ENCODE results near the gene ZSWIM8. TPM values are rescaled to one million over a fixed set of nuclear protein-coding genes. Genes with fewer than 3 reads are reported as not detected.

Gene ZSWIM8
- total RNA-seq, 1 experiment from 2014 or later = 49.5 TPM

DNA sequence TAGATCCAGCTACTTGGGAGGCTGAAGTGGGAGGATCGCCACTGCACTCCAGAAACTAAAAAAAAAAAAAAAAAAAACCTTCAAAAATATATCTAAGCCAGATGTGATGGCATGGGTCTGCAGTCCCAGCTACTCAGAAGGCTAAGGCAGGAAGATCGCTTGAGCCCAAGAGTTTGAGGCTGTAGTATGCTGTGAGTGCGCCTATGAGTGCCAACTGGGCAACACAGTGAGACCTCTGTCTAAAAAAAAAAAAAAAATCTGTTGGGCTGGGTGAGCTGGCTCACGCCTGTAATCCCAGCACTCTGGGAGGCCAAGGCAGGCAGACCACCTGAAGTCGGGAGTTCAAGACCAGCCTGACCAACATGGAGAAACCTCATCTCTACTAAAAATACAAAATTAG lies 6.4 kb upstream of the ZSWIM8 start:
- no peak overlapping the region for H3K4me2 ChIP-seq (ENCODE audit: low read depth, low read length, poor library complexity, severe bottlenecking)
- peaks cover 50% of the 10 kb centered on the region for H3K4me1 ChIP-seq (ENCODE audit: low read length)
- peaks cover 35% of the 10 kb centered on the region for H3K36me3 ChIP-seq (ENCODE audit: insufficient read depth, low read length)
- no peaks in the 10 kb centered on the region for H3K9me3 ChIP-seq (ENCODE audit: low read length)
- H3K4me3 ChIP-seq (ENCODE audit: low read length) = no peak overlapping the region
- H4K20me1 ChIP-seq (ENCODE audit: insufficient read depth, low read depth, low read length) = peaks cover 9% of the 10 kb centered on the region; the same call in 1 of the 2 replicates
- H3K79me2 ChIP-seq (ENCODE audit: low read length) = peaks cover 76% of the 10 kb centered on the region
- no peak for DNase-seq
- no peak overlapping the region for H2AFZ ChIP-seq (ENCODE audit: low read length)
- no peak overlapping the region for H3K9ac ChIP-seq (ENCODE audit: low read length)
- H3K27ac ChIP-seq (ENCODE audit: low read length) = no peak overlapping the region
- H3K9me2 ChIP-seq (replicated peaks; ENCODE audit: insufficient read depth, low read length) = no peaks in the 10 kb centered on the region
- H3K27me3 ChIP-seq (ENCODE audit: low read length) = no peaks in the 10 kb centered on the region

DNA sequence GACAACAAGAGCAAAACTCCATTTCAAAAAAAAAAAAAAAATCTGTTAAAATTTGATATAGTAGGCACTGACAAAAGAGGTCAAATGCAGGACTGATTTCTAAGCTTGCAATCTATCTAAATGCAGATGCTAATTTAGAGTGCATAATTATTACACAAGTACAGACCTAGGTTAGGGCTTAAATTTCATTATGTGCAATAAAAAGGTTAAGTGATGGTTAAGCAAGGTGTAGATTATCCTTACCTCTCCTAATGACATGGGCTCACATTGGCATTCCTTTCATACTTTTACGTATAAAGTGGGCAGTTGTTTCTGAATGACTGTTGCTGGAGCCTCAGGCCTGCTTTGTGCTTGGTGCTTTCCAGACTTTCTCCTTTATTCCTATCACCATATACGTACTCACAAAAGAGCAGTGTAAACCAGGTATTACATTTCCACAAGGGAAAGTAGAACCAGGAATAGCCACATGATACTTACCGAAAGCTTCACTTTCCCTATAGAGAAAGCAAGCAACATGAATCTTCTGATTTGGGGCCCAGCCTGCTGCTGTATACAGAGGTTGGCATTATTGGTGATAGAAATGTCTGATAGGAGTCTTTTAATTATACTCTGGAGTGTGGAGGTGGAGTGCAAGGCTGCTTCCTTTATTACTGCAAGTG lies 5.7 kb upstream of the ZSWIM8 start:
- no peaks in the 10 kb centered on the region for H3K9me3 ChIP-seq (ENCODE audit: low read length)
- peaks cover 49% of the 10 kb centered on the region for H3K4me1 ChIP-seq (ENCODE audit: low read length)
- peak overlapping the region; percentile 36; the same call in 1 of the 2 replicates for H3K9ac ChIP-seq (ENCODE audit: low read length)
- H3K36me3 ChIP-seq (ENCODE audit: insufficient read depth, low read length) = peaks cover 31% of the 10 kb centered on the region
- no peak overlapping the region for H3K4me3 ChIP-seq (ENCODE audit: low read length)
- no peak for DNase-seq
- H3K9me2 ChIP-seq (replicated peaks; ENCODE audit: insufficient read depth, low read length) = no peaks in the 10 kb centered on the region
- H2AFZ ChIP-seq (ENCODE audit: low read length) = no peak overlapping the region
- H3K4me2 ChIP-seq (ENCODE audit: low read depth, low read length, poor library complexity, severe bottlenecking) = peak overlapping the region; percentile 96
- no peaks in the 10 kb centered on the region for H3K27me3 ChIP-seq (ENCODE audit: low read length)
- peaks cover 76% of the 10 kb centered on the region for H3K79me2 ChIP-seq (ENCODE audit: low read length)
- peaks cover 7% of the 10 kb centered on the region; the same call in 1 of the 2 replicates for H4K20me1 ChIP-seq (ENCODE audit: insufficient read depth, low read depth, low read length)
- peak overlapping the region; percentile 2; the same call in 1 of the 2 replicates for H3K27ac ChIP-seq (ENCODE audit: low read length)

DNA sequence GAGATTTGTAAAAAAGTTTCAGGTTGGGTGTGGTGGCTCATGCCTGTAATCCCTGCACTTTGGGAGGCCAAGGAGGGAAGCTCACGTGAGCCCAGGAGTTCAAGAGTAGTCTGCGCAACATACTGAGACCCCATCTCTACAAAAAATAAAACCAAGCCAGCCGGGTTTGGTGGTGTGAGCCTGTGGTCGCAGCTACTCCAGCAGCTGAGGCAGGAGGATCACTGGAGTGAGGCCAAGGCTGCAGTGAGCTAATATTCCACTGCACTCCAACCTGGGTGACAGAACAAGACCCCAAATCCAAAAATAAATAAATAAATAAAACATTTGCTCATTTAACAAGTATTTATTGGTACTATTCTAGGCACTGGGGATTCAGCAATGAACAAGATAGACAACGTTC lies 5.1 kb upstream of the ZSWIM8 start:
- Histone ChIP-seq H3K27ac (ENCODE audit: low read length) (peak overlapping the region; percentile 63; the same call in 1 of the 2 replicates), H3K9ac (ENCODE audit: low read length) (peak overlapping the region; percentile 88), H3K27me3 (ENCODE audit: low read length) (no peaks in the 10 kb centered on the region), H3K9me2 (replicated peaks; ENCODE audit: insufficient read depth, low read length) (no peaks in the 10 kb centered on the region), H4K20me1 (ENCODE audit: insufficient read depth, low read depth, low read length) (0 out of 2 replicates have a peak, but pooled peaks cover 5% of the 10 kb centered on the region), H3K79me2 (ENCODE audit: low read length) (peaks cover 69% of the 10 kb centered on the region), H3K4me3 (ENCODE audit: low read length) (peak overlapping the region; percentile 87), H3K36me3 (ENCODE audit: insufficient read depth, low read length) (peaks cover 25% of the 10 kb centered on the region), H3K4me1 (ENCODE audit: low read length) (peaks cover 46% of the 10 kb centered on the region), H2AFZ (ENCODE audit: low read length) (no peak overlapping the region), H3K9me3 (ENCODE audit: low read length) (no peaks in the 10 kb centered on the region), H3K4me2 (ENCODE audit: low read depth, low read length, poor library complexity, severe bottlenecking) (peak overlapping the region; percentile 96)
- no peak for DNase-seq

DNA sequence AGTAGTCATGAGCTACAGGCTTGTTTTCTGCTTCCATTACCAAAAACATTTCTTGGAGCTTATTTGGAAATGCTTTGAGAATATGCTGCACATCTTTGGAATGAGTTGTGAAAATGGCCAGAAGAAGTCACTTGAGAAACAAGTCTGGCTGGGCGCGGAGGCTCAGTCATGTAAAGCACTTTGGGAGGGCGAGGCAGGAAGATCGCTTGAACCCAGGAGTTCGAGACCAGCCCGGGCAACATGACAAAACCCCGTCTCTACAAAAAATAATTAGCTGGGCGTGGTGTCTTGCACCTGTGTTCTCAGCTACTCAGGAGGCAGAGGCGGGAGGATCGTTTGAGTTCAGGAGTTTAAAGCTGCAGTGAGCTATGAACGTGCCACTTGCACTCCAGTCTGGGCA lies 4.4 kb upstream of the ZSWIM8 start:
- H3K4me2 ChIP-seq (ENCODE audit: low read depth, low read length, poor library complexity, severe bottlenecking) = peak overlapping the region; percentile 96
- H3K27me3 ChIP-seq (ENCODE audit: low read length) = no peaks in the 10 kb centered on the region
- peak overlapping the region; percentile 63 for H3K27ac ChIP-seq (ENCODE audit: low read length)
- no peaks in the 10 kb centered on the region for H3K9me3 ChIP-seq (ENCODE audit: low read length)
- no peak overlapping the region for H2AFZ ChIP-seq (ENCODE audit: low read length)
- peaks cover 5% of the 10 kb centered on the region; the same call in 1 of the 2 replicates for H4K20me1 ChIP-seq (ENCODE audit: insufficient read depth, low read depth, low read length)
- H3K9ac ChIP-seq (ENCODE audit: low read length) = peak overlapping the region; percentile 88
- H3K9me2 ChIP-seq (replicated peaks; ENCODE audit: insufficient read depth, low read length) = no peaks in the 10 kb centered on the region
- peaks cover 18% of the 10 kb centered on the region for H3K36me3 ChIP-seq (ENCODE audit: insufficient read depth, low read length)
- DNase-seq = peak; percentile 70
- peak overlapping the region; percentile 87 for H3K4me3 ChIP-seq (ENCODE audit: low read length)
- H3K79me2 ChIP-seq (ENCODE audit: low read length) = peaks cover 65% of the 10 kb centered on the region
- H3K4me1 ChIP-seq (ENCODE audit: low read length) = peaks cover 39% of the 10 kb centered on the region

DNA sequence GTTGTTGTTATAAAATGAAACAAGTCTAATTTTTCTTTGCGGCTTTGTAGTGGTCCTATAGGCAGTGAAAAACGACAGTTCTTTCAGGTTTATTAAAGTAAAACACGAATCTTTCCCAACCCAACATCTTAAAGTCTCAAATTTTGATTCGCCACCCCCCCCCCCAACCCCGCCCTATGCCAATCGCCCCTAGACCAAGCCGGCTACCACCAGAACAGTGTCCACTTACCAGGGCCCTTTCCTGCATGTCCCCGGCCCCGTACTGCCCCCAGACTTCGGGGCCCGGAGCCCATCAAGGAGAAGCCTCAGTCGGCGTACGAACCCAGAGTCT lies 3.9 kb upstream of the ZSWIM8 start:
- H3K4me2 ChIP-seq (ENCODE audit: low read depth, low read length, poor library complexity, severe bottlenecking) = peak overlapping the region; percentile 96
- no peak overlapping the region for H2AFZ ChIP-seq (ENCODE audit: low read length)
- H3K27me3 ChIP-seq (ENCODE audit: low read length) = no peaks in the 10 kb centered on the region
- peak overlapping the region; percentile 63 for H3K27ac ChIP-seq (ENCODE audit: low read length)
- no peaks in the 10 kb centered on the region for H3K9me3 ChIP-seq (ENCODE audit: low read length)
- peak overlapping the region; percentile 88 for H3K9ac ChIP-seq (ENCODE audit: low read length)
- H3K4me3 ChIP-seq (ENCODE audit: low read length) = peak overlapping the region; percentile 87
- no peak for DNase-seq
- peaks cover 41% of the 10 kb centered on the region for H3K4me1 ChIP-seq (ENCODE audit: low read length)
- peaks cover 5% of the 10 kb centered on the region; the same call in 1 of the 2 replicates for H4K20me1 ChIP-seq (ENCODE audit: insufficient read depth, low read depth, low read length)
- H3K36me3 ChIP-seq (ENCODE audit: insufficient read depth, low read length) = peaks cover 16% of the 10 kb centered on the region
- H3K79me2 ChIP-seq (ENCODE audit: low read length) = peaks cover 66% of the 10 kb centered on the region
- no peaks in the 10 kb centered on the region for H3K9me2 ChIP-seq (replicated peaks; ENCODE audit: insufficient read depth, low read length)

DNA sequence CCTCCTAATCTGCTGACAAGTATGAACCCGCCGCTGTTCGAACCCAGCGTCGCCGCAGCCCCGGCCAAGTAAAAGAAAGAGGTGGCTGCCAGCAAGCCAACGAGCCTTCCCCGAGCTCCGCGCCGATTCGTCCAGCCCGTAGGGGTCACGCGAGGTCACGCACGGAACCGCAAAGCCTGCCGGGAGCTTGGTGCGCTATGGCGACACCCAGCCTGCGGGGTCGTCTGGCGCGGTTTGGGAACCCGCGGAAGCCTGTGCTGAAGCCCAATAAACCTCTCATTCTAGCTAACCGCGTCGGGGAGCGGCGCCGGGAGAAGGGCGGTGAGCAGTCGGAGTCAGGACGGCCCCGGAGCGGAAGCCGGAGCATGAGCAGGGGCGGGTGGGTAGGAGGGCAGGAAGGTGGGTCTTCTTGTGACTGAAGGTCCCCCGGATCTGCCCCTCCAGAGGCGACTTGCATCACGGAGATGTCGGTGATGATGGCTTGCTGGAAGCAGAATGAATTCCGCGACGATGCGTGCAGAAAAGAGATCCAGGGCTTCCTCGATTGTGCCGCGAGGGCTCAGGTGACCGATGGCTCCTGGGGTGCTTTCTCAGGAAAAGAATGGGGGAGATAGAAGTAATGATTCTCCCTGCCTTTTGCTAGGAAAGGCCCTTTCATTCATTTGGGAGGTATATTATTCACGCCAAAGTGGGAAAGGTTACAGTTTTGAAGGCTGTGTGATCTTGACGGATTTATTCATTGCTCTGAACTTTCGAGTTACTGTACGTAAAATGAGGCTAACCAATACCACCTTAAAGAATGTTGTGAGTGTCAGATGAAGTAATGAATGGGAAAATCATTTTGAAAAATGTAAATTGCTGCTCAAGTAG lies 3.3 kb upstream of the ZSWIM8 start, which contains the start of gene CHCHD1:
Gene CHCHD1, plus strand, starts transcription at position 170 of the 870 bp plus-strand sequence. Its CDS starts 28 bp downstream, at position 198.
- Histone ChIP-seq H3K27ac (ENCODE audit: low read length) (peak within 1 kb of the TSS; percentile 63), H3K79me2 (ENCODE audit: low read length) (peaks cover 68% of the 10 kb centered on the region), H4K20me1 (ENCODE audit: insufficient read depth, low read depth, low read length) (peaks cover 5% of the 10 kb centered on the region; the same call in 1 of the 2 replicates), H3K9ac (ENCODE audit: low read length) (peak within 1 kb of the TSS; percentile 88), H3K4me2 (ENCODE audit: low read depth, low read length, poor library complexity, severe bottlenecking) (peak within 1 kb of the TSS; percentile 96), H2AFZ (ENCODE audit: low read length) (no peak within 1 kb of the TSS), H3K9me3 (ENCODE audit: low read length) (no peaks in the 10 kb centered on the region), H3K4me1 (ENCODE audit: low read length) (peaks cover 47% of the 10 kb centered on the region), H3K9me2 (replicated peaks; ENCODE audit: insufficient read depth, low read length) (no peaks in the 10 kb centered on the region), H3K4me3 (ENCODE audit: low read length) (peak within 1 kb of the TSS; percentile 87), H3K36me3 (ENCODE audit: insufficient read depth, low read length) (peaks cover 12% of the 10 kb centered on the region), H3K27me3 (ENCODE audit: low read length) (no peaks in the 10 kb centered on the region)
- DNase-seq = peak; percentile 97

DNA sequence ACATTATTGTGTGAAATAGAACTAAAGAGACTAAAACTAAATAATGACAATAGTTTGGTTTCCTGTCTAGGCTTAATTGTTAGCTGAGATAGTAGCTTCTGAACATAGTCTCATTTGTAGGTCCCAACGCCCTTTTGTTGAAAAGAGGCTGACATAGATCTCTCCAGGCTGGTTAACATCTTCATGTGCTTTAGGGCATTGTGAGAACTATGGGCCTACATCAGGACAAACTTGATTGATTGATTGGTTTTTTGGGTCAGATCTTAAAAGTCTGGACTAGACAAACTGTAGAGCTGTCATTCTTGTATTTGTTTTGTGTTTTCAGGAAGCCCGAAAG lies 2.7 kb upstream of the ZSWIM8 start:
- Histone ChIP-seq H3K4me2 (ENCODE audit: low read depth, low read length, poor library complexity, severe bottlenecking) (peak overlapping the region; percentile 96), H3K4me3 (ENCODE audit: low read length) (peak overlapping the region; percentile 87), H3K79me2 (ENCODE audit: low read length) (peaks cover 67% of the 10 kb centered on the region), H3K27ac (ENCODE audit: low read length) (peak overlapping the region; percentile 63; the same call in 1 of the 2 replicates), H3K27me3 (ENCODE audit: low read length) (no peaks in the 10 kb centered on the region), H3K9me2 (replicated peaks; ENCODE audit: insufficient read depth, low read length) (no peaks in the 10 kb centered on the region), H4K20me1 (ENCODE audit: insufficient read depth, low read depth, low read length) (peaks cover 5% of the 10 kb centered on the region; the same call in 1 of the 2 replicates), H3K4me1 (ENCODE audit: low read length) (peaks cover 50% of the 10 kb centered on the region), H2AFZ (ENCODE audit: low read length) (no peak overlapping the region), H3K36me3 (ENCODE audit: insufficient read depth, low read length) (peaks cover 10% of the 10 kb centered on the region), H3K9ac (ENCODE audit: low read length) (peak overlapping the region; percentile 88), H3K9me3 (ENCODE audit: low read length) (no peaks in the 10 kb centered on the region)
- DNase-seq = no peak

All from Karpas-422 (cell line).